Hepatocyte (in vitro differentiated cells): ENCODE data around the gene B3GNT4. TPM values are rescaled to one million over a fixed set of nuclear protein-coding genes. Genes with fewer than 3 reads are reported as not detected.
"Not testable (repeated sequence)": the region's sequence is repeated elsewhere in the genome, so short reads cannot be mapped to it uniquely, and the experiment has no call there.

Experiments used
- DNase-seq: peaks from one replicate; pipeline ENCODE4 v3.0.0-alpha.2; 2016; ENCODE audit warnings: low spot score
- H2AFZ ChIP-seq: fragments of 200-600 bp; sonication (generic); 2 replicates; pipeline ENCODE4 v1.6.0; 2016; ENCODE audit warnings: antibody characterized with exemption, mild to moderate bottlenecking
- H3K27ac ChIP-seq: fragments of 200-600 bp; sonication (generic); 2 replicates; pipeline ENCODE4 v1.5.1; 2016; ENCODE audit warnings: mild to moderate bottlenecking
- H3K27me3 ChIP-seq: fragments of 200-600 bp; sonication (generic); 2 replicates; pipeline ENCODE4 v1.6.1; 2016
- H3K36me3 ChIP-seq: fragments of 200-600 bp; sonication (generic); replicated peaks from 2 replicates; pipeline ENCODE4 v1.5.1; 2016; ENCODE audit warnings: low read depth; ENCODE audit not compliant: insufficient read depth
- H3K4me1 ChIP-seq: fragments of 200-600 bp; sonication (generic); 2 replicates; pipeline ENCODE4 v1.5.1; 2016; ENCODE audit warnings: mild to moderate bottlenecking, moderate library complexity; ENCODE audit not compliant: insufficient read depth
- H3K4me2 ChIP-seq: fragments of 200-600 bp; sonication (generic); 2 replicates; pipeline ENCODE4 v1.6.0; 2016
- H3K4me3 ChIP-seq: fragments of 200-600 bp; sonication (generic); 2 replicates; pipeline ENCODE4 v1.5.1; 2016; ENCODE audit warnings: mild to moderate bottlenecking
- H3K79me2 ChIP-seq: fragments of 200-600 bp; sonication (generic); 2 replicates; pipeline ENCODE4 v1.6.0; 2017; ENCODE audit warnings: mild to moderate bottlenecking
- H3K9me2 ChIP-seq: fragments of 200-600 bp; sonication (generic); replicated peaks from 2 replicates; pipeline ENCODE4 v1.6.0; 2017; ENCODE audit warnings: mild to moderate bottlenecking; ENCODE audit not compliant: insufficient read depth
- H3K9me3 ChIP-seq: fragments of 200-600 bp; sonication (generic); 2 replicates; pipeline ENCODE4 v1.5.1; 2016; ENCODE audit warnings: low read depth, mild to moderate bottlenecking
- H4K20me1 ChIP-seq: fragments of 200-600 bp; sonication (generic); 2 replicates; pipeline ENCODE4 v1.6.0; 2016; ENCODE audit warnings: mild to moderate bottlenecking; ENCODE audit not compliant: insufficient read depth, poor library complexity, severe bottlenecking
- CTCF ChIP-seq: fragments of 200-600 bp; sonication (generic); IDR thresholded peaks from 2 replicates; pipeline ENCODE4 v1.5.1; 2016; ENCODE audit warnings: antibody characterized with exemption, mild to moderate bottlenecking; ENCODE audit not compliant: poor library complexity
- EZH2 ChIP-seq: fragments of 200-600 bp; sonication (generic); IDR thresholded peaks from 2 replicates; pipeline ENCODE4 v1.6.1; 2016; ENCODE audit warnings: antibody characterized with exemption, mild to moderate bottlenecking, borderline replicate concordance
- EZH2phosphoT487 ChIP-seq: fragments of 200-600 bp; sonication (generic); IDR thresholded peaks from one replicate; pipeline ENCODE4 v1.6.1; 2018; ENCODE audit warnings: antibody characterized with exemption, mild to moderate bottlenecking, low read depth, moderate library complexity; ENCODE audit not compliant: unreplicated experiment, severe bottlenecking
- WGBS: methylation state at CpG from one replicate; pipeline ENCODE4 v1.1.6; 2016; ENCODE audit warnings: low lambda C conversion rate; ENCODE audit errors: missing lambda C conversion rate; 5-methylcytosine and 5-hydroxymethylcytosine counted together
- polyA plus RNA-seq: library from polyadenylated mRNA; unstranded; fragments of >200 nt; fragmentation: Nextera tagmentation; extraction: Ambion mirVana; gene quantifications from 2 replicates; pipeline ENCODE4 v1.2.1, GENCODE V29; 2016
- total RNA-seq: library from RNA; depleted of rRNA; stranded (reverse); fragments of >200 nt; gene quantifications from 2 replicates; pipeline ENCODE4 v1.2.3, GENCODE V29; 2014

Gene B3GNT4
- total and polyA plus RNA-seq, 2 experiments from 2014 or later, result 0.13 to 1.0 TPM

- 91% methylated on average over 5 of the region's 5 CpGs for WGBS
- H2AFZ ChIP-seq, result no peak overlapping the region
- H3K36me3 ChIP-seq, result no peaks in the 10 kb centered on the region
- DNase-seq, result no peak
- H3K4me1 ChIP-seq, result no peaks in the 10 kb centered on the region
- H4K20me1 ChIP-seq, result no peaks in the 10 kb centered on the region
- H3K4me2 ChIP-seq, result no peak overlapping the region
- H3K9me3 ChIP-seq, result no peaks in the 10 kb centered on the region
- H3K27me3 ChIP-seq, result no peaks in the 10 kb centered on the region
- no peak overlapping the region for H3K27ac ChIP-seq
- no peaks in the 10 kb centered on the region for H3K79me2 ChIP-seq
- no peak for TF ChIP-seq EZH2
- no peak for TF ChIP-seq EZH2phosphoT487
- no peak overlapping the region for H3K4me3 ChIP-seq
- H3K9me2 ChIP-seq, result no peaks in the 10 kb centered on the region
These were observed 32.1 kb upstream of the B3GNT4 start for GRCh38 chr12:122171399-122171798.

GRCh38 chr12:122172262-122172939, 31.1 kb upstream of the B3GNT4 start:
- H3K9me2 ChIP-seq, result no peaks in the 10 kb centered on the region
- H3K27me3 ChIP-seq, result no peaks in the 10 kb centered on the region
- no peak overlapping the region for H3K4me3 ChIP-seq
- no peaks in the 10 kb centered on the region for H3K9me3 ChIP-seq
- no peaks in the 10 kb centered on the region for H3K36me3 ChIP-seq
- H4K20me1 ChIP-seq, result no peaks in the 10 kb centered on the region
- H2AFZ ChIP-seq, result no peak overlapping the region
- no peaks in the 10 kb centered on the region for H3K79me2 ChIP-seq
- WGBS, result 84% methylated on average over 17 of the region's 17 CpGs
- H3K4me2 ChIP-seq, result no peak overlapping the region
- H3K4me1 ChIP-seq, result peaks cover 4% of the 10 kb centered on the region
- TF ChIP-seq EZH2phosphoT487 (no peak), EZH2 (no peak), CTCF (no peak)
- H3K27ac ChIP-seq, result no peak overlapping the region
- no peak for DNase-seq

- Histone ChIP-seq H3K4me3 (no peak within 1 kb of the TSS), H3K27ac (no peak within 1 kb of the TSS), H3K9me3 (no peaks in the 10 kb centered on the region), H2AFZ (no peak within 1 kb of the TSS), H3K9me2 (no peaks in the 10 kb centered on the region), H3K36me3 (no peaks in the 10 kb centered on the region), H3K27me3 (no peaks in the 10 kb centered on the region), H3K79me2 (no peaks in the 10 kb centered on the region), H3K4me2 (no peak within 1 kb of the TSS), H3K4me1 (peaks cover 4% of the 10 kb centered on the region), H4K20me1 (no peaks in the 10 kb centered on the region)
- 95% methylated on average over 17 of the region's 17 CpGs for WGBS
- DNase-seq, result no peak
- no peak for TF ChIP-seq EZH2phosphoT487
- no peak for TF ChIP-seq EZH2
- no peak for TF ChIP-seq CTCF
These were observed 29.2 kb upstream of the B3GNT4 start, which contains the start of gene IL31 for GRCh38 chr12:122174155-122174845. IL31 (minus strand) TSS chr12:122174221; CDS start chr12:122174172, 49 bp downstream.

GRCh38 chr12:122176473-122176872, 27.0 kb upstream of the B3GNT4 start:
- DNase-seq, H3K27ac ChIP-seq, H3K9me2 ChIP-seq, H3K4me1 ChIP-seq, H3K36me3 ChIP-seq, H3K4me3 ChIP-seq, H4K20me1 ChIP-seq, H3K9me3 ChIP-seq, H3K79me2 ChIP-seq, H2AFZ ChIP-seq, H3K4me2 ChIP-seq, H3K27me3 ChIP-seq: not testable (repeated sequence)
- 97% methylated on average over 4 of the region's 4 CpGs for WGBS
